Kidney (tissue), 14 donors: ENCODE data around the gene CCDC63. TPM values are rescaled to one million over a fixed set of nuclear protein-coding genes. Genes with fewer than 3 reads are reported as not detected.
"Not testable (repeated sequence)": the region's sequence is repeated elsewhere in the genome, so short reads cannot be mapped to it uniquely, and the experiment has no call there.

Experiments used
- DNase-seq, 5 donors: peaks; one replicate each; pipeline ENCODE4 v3.0.0-alpha.2; 2013 to 2020
- FAIRE-seq: peaks from 2 replicates; lab custom pipeline; 2012; peaks lifted over from hg19 to GRCh38; lab: Jason Lieb, UNC
- H3K27ac ChIP-seq, 2 donors: one replicate each; pipeline ENCODE4 v1.7.0; 2013; ENCODE audit warnings: low read depth in 2 of 2, low read length in 2 of 2, inconsistent platforms in 1 of 2
- H3K27me3 ChIP-seq: one replicate; pipeline ENCODE4 v1.7.1; 2013; ENCODE audit warnings: low read length, inconsistent platforms; ENCODE audit not compliant: control insufficient read depth, insufficient read depth
- H3K36me3 ChIP-seq, 3 donors: one replicate each; pipeline versions ENCODE4 v1.7.0 to v1.7.1; 2013; ENCODE audit warnings: low read length in 3 of 3, control low read depth in 1 of 3, inconsistent platforms in 1 of 3; ENCODE audit not compliant: insufficient read depth in 3 of 3, control insufficient read depth in 2 of 3
- H3K4me1 ChIP-seq, 3 donors: one replicate each; pipeline versions ENCODE4 v1.7.0 to v1.7.1; 2013; ENCODE audit warnings: low read length in 3 of 3, inconsistent platforms in 1 of 3, low read depth in 1 of 3; ENCODE audit not compliant: control insufficient read depth in 2 of 3, insufficient read depth in 2 of 3
- H3K4me3 ChIP-seq, 3 donors: one replicate each; pipeline versions ENCODE4 v1.7.0 to v1.8.1; 2013; ENCODE audit warnings: low read length in 3 of 3, control low read depth in 1 of 3, inconsistent platforms in 1 of 3
- H3K9ac ChIP-seq, 3 donors: one replicate each; pipeline versions ENCODE4 v1.7.0 to v1.7.1; 2013; ENCODE audit warnings: low read length in 3 of 3, control low read depth in 1 of 3, inconsistent platforms in 1 of 3
- H3K9me3 ChIP-seq, 3 donors: one replicate each; pipeline versions ENCODE4 v1.7.0 to v1.7.1; 2013; ENCODE audit warnings: low read length in 3 of 3, control low read depth in 1 of 3, inconsistent platforms in 1 of 3; ENCODE audit not compliant: control insufficient read depth in 2 of 3, insufficient read depth in 1 of 3
- intact Hi-C: fragments of 100-400 bp; cut with DNase I; formaldehyde crosslinking; loops from one replicate; pipeline ENCODE4 v1.11.1; 2022
- polyA plus RNA-seq: library from polyadenylated mRNA; stranded (reverse); fragments of 350-450 nt; fragmentation: Illumina TruSeq; extraction: RNeasy Lipid Tissue Mini Kit (QIAGEN cat#74804); gene quantifications from one replicate; pipeline ENCODE4 v1.2.3, GENCODE V29; 2014; ENCODE audit warnings: low read depth, low replicate concordance; ENCODE audit not compliant: insufficient read depth
- total RNA-seq: library from RNA; stranded (reverse); fragmentation: NEBNext Ultra II Directional; extraction: Animal tissue kit (Norgen Biotek cat#: 25700); gene quantifications from one replicate; pipeline ENCODE4 v1.2.1, GENCODE V29; 2021
- TF ChIP-seq, protein P1 (sequence below): IDR thresholded peaks from 3 replicates; pipeline ENCODE4 v1.5.1; 2012; ENCODE audit warnings: mild to moderate bottlenecking, moderate library complexity, borderline replicate concordance; ENCODE audit not compliant: insufficient read depth; ENCODE audit errors: extremely low read depth
- donor health status: control.
- donor health status: control.
- donor health status: control.
- donor health status: control.
- donor health status: control.
- donor health status: DM: yes; HTN: yes; CAD: no.
- donor health status: Normal renal cell carcinoma (clear cell type).

Gene CCDC63
- total and polyA plus RNA-seq, 2 donors from 2014 or later = not detected

DNA sequence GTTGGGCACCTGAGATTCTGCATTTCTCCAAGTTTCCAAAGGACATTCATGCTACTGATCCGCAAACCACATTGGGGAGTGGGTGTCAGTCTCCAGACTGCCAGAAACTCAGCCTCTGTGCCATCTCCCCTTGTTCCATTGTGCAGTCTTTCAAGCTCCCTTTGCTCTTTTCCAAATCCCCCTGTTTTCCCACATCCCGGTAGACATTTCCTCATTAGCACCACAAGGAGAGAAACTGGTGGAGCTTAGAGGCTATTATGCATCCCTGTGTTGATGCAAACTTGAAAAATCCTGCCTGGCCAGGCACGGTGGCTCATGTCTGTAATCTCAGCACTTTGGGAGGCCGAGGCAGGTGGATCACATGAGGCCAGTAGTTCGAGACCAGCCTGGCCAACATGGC is 10.7 kb downstream of the CCDC63 start:
- no peak for FAIRE-seq
- TF ChIP-seq, protein P1, sequence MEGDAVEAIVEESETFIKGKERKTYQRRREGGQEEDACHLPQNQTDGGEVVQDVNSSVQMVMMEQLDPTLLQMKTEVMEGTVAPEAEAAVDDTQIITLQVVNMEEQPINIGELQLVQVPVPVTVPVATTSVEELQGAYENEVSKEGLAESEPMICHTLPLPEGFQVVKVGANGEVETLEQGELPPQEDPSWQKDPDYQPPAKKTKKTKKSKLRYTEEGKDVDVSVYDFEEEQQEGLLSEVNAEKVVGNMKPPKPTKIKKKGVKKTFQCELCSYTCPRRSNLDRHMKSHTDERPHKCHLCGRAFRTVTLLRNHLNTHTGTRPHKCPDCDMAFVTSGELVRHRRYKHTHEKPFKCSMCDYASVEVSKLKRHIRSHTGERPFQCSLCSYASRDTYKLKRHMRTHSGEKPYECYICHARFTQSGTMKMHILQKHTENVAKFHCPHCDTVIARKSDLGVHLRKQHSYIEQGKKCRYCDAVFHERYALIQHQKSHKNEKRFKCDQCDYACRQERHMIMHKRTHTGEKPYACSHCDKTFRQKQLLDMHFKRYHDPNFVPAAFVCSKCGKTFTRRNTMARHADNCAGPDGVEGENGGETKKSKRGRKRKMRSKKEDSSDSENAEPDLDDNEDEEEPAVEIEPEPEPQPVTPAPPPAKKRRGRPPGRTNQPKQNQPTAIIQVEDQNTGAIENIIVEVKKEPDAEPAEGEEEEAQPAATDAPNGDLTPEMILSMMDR = no peak
- no peak overlapping the region for H3K4me3 ChIP-seq

DNA sequence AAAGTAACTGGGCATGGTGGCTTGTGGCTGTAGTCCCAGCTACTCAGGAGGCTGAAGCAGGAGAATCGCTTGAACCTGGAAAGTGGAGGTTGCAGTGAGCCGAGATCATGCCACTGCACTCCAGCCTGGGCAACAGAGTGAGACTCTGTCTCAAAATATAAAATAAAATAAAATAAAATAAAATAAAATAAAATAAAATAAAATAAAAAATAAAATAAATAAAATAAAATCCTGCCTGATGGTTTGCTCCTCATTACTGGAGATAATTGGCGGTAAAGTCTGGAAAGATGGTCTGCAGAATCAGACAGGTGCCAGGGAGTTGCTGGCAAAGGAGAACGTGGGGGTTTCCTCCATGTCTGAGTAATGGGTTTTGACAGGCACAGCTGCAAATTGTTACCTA is 11.2 kb downstream of the CCDC63 start:
- H3K4me3 ChIP-seq, DNase-seq, H3K36me3 ChIP-seq, intact Hi-C loops, H3K9ac ChIP-seq, H3K27ac ChIP-seq, FAIRE-seq, H3K9me3 ChIP-seq, H3K4me1 ChIP-seq, H3K27me3 ChIP-seq: not testable (repeated sequence)

More for the DNA sequence above, 10.7 kb downstream of the CCDC63 start:
- Histone ChIP-seq H3K27ac (no peak overlapping the region), H3K9me3 (no peaks in the 10 kb centered on the region), H3K9ac (no peak overlapping the region), H3K36me3 (no peaks in the 10 kb centered on the region), H3K27me3 (no peaks in the 10 kb centered on the region), H3K4me1 (no peaks in the 10 kb centered on the region)
- intact Hi-C loops = no loop called here
- DNase-seq = no peak

DNA sequence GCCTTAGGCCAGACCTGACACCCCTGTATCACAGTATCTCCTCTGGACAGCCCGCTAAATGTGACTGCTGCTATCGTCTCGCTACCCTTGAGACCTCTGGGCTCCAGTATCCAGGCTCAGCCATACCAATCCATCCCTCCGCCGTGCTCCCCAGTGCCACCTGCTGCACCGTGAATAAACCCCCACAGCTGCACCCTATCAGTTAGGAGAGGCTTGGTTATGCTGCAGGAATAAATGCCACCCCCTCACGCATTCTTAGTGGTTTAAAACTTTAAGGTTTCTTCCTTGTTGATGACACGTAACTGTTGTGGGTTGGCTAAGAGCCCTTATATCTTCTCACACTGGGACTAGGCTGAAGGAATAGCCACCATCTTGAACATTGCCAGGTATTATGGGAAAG is 12.1 kb downstream of the CCDC63 start:
- Histone ChIP-seq H3K27me3 (no peaks in the 10 kb centered on the region), H3K36me3 (no peaks in the 10 kb centered on the region), H3K9me3 (no peaks in the 10 kb centered on the region), H3K4me3 (no peak overlapping the region), H3K9ac (no peak overlapping the region), H3K27ac (no peak overlapping the region), H3K4me1 (no peaks in the 10 kb centered on the region)
- TF ChIP-seq, protein P1 = no peak
- no peak for FAIRE-seq
- intact Hi-C loops = no loop called here
- DNase-seq = no peak

DNA sequence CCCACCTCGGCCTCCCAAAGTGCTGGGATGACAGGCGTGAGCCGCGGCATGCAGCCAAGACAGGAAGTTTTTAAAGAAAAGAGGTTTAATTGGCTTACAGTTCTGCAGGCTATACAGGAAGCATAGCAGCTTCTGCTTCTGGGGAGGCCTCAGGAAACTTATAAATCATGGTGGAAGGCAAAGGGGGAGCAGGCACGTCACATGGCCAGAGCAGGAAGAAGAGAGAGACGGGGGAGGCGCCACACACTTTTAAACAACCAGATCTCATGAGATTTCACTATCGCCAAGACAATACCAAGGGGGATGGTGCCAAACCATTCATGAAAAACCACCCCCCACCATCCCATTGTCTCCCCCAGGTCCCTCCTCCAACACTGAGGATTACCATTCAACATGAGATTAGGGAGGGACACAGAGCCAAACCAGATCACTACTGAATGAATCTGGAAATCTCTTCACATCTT is 14.1 kb downstream of the CCDC63 start:
- Histone ChIP-seq H3K4me3 (no peak overlapping the region), H3K27ac (no peak overlapping the region), H3K9me3 (no peaks in the 10 kb centered on the region), H3K4me1 (no peaks in the 10 kb centered on the region), H3K9ac (no peak overlapping the region), H3K36me3 (no peaks in the 10 kb centered on the region), H3K27me3 (no peaks in the 10 kb centered on the region)
- TF ChIP-seq, protein P1 = no peak
- FAIRE-seq (no peak), DNase-seq (peak in 3 of 5 donors; percentile 36 to 82 (median 53))
- intact Hi-C loops = no loop called here
